HCT116 (cell line): ENCODE results near the gene OR52A5.

ENCODE experiments used
- CTCF ChIP-seq, 3 experiments: fragments of 200-600 bp in 1 of 3; sonication (generic) in 1 of 3; IDR thresholded peaks in 2 of 3; conservative IDR thresholded peaks in 1 of 3; 2 replicates each; pipeline ENCODE4 v1.5.1; 2012 to 2017; ENCODE audit warnings: low read depth in 2 of 3, low read length in 2 of 3, antibody characterized with exemption in 1 of 3, borderline replicate concordance in 1 of 3, control low read depth in 1 of 3, mild to moderate bottlenecking in 1 of 3, mixed read lengths in 1 of 3, mixed run types in 1 of 3, moderate library complexity in 1 of 3; ENCODE audit not compliant: insufficient read depth in 1 of 3
- POLR2AphosphoS5 ChIP-seq: IDR thresholded peaks from 2 replicates; pipeline ENCODE4 v1.6.1; 2011; ENCODE audit warnings: mild to moderate bottlenecking, low read depth, low read length, moderate library complexity
- SIN3A ChIP-seq: IDR thresholded peaks from 2 replicates; pipeline ENCODE4 v1.6.1; 2012; ENCODE audit warnings: low read depth

GRCh38 chr11:5129457-5129877 lies 8.7 kb downstream of the OR52A5 start:
- TF ChIP-seq CTCF (IDR thresholded peaks at IDR 0.05 in 2 of 3, conservative IDR thresholded peaks at IDR 0.05 in 1 of 3; ENCODE audit: borderline replicate concordance in 1 of 3, insufficient read depth in 1 of 3, low read depth in 2 of 3, low read length in 2 of 3) (no peak), POLR2AphosphoS5 (no peak), SIN3A (no peak)
